ENCODE results near the gene EPS15. TPM values are rescaled to one million over a fixed set of nuclear protein-coding genes. Genes with fewer than 3 reads are reported as not detected.

Gene EPS15
- total RNA-seq, 2 donors from 2014 or later = 54.2 to 65.4 TPM

DNA sequence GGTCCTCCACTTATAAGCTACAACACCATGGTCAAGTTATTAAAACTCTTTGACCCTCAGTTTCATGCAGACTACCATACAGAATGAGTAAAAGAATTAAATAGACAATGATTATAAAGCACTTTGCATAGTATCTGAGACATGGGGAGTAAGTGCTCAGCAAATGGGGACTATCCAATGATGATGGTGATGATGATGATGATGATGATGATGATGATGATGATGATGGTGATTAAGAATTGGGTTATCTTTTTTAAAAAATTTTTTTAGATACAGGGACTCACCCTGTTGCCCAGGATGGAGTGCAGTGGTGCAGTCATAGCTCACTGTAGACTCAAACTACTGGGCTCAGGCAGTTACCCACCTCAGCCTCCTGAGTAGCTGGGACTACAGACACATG lies 8.1 kb upstream of the EPS15 start:
- Mint-ChIP-seq H3K27ac (no peak overlapping the region), H3K4me3 (no peak overlapping the region), H3K4me1 (no peaks in the 10 kb centered on the region), H3K9me3 (no peaks in the 10 kb centered on the region), H3K27me3 (no peaks in the 10 kb centered on the region), H3K36me3 (ENCODE audit: low read depth) (no peaks in the 10 kb centered on the region)
- ATAC-seq (replicated peaks) = no peak

DNA sequence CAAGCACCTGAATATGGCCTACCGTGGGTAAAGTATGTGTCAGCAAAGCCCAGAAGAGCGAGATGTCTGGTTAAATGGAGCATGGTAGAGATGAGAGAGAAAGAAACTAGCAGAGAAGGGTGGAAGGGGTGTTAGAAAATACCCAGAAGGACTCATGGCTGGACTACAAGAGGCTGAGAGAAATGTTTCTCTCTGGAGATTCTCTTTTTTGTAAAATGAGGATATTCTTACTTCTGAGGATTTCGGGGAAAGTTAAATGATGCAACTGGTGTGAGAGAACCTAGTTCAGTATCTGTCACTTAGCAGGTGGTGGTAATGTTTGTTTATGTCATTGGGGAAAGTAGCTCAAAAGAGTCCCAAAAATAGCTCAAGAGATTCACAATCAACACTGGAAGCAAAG lies 7.2 kb upstream of the EPS15 start:
- Mint-ChIP-seq H3K4me1 (no peaks in the 10 kb centered on the region), H3K9me3 (no peaks in the 10 kb centered on the region), H3K27me3 (no peaks in the 10 kb centered on the region), H3K27ac (no peak overlapping the region), H3K4me3 (no peak overlapping the region), H3K36me3 (ENCODE audit: low read depth) (no peaks in the 10 kb centered on the region)
- ATAC-seq (replicated peaks) = no peak

DNA sequence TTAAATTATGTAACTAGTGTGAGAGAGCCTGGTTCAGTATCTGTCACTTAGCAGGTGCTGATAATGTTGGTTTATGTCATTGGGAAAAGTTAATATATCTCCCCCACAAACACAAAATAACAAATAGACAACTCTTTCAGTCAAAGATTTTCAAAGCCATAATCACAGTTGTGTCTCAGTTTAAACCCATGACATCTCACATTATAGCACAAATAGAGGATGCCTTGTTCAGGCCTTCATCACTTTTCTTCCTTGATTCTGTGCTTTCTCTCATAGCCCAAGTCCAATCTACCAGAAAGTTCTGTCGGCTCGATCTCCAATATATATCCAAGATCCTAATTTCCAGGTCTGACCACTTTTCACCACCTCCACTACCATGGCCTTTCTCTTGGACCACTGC lies 6.2 kb upstream of the EPS15 start:
- Mint-ChIP-seq H3K36me3 (ENCODE audit: low read depth) (no peaks in the 10 kb centered on the region), H3K4me1 (peaks cover 8% of the 10 kb centered on the region), H3K9me3 (no peaks in the 10 kb centered on the region), H3K27ac (no peak overlapping the region), H3K4me3 (no peak overlapping the region), H3K27me3 (no peaks in the 10 kb centered on the region)
- no peak for ATAC-seq (replicated peaks)

DNA sequence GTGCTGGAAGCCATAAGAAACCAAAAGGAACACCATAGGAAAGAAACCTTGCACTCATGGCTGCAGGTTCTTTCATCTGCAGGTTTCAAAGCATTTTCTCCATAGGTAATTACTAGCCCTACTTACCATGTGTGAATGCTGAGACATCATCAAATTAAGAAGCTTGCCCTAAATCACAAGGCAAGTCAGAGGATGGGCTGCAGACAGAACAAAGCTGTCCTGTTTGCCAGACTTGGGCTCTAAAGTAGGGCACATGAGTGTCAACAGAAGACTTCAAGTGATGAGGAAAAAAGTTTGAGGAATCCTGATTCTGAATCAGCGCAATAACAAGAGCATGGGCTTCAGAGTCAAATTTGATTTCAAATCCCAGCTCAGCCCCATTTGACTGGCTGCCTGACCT lies 5.8 kb upstream of the EPS15 start:
- Mint-ChIP-seq H3K4me1 (peaks cover 13% of the 10 kb centered on the region), H3K36me3 (ENCODE audit: low read depth) (no peaks in the 10 kb centered on the region), H3K4me3 (no peak overlapping the region), H3K27ac (no peak overlapping the region), H3K9me3 (no peaks in the 10 kb centered on the region), H3K27me3 (no peaks in the 10 kb centered on the region)
- ATAC-seq (replicated peaks) = no peak

DNA sequence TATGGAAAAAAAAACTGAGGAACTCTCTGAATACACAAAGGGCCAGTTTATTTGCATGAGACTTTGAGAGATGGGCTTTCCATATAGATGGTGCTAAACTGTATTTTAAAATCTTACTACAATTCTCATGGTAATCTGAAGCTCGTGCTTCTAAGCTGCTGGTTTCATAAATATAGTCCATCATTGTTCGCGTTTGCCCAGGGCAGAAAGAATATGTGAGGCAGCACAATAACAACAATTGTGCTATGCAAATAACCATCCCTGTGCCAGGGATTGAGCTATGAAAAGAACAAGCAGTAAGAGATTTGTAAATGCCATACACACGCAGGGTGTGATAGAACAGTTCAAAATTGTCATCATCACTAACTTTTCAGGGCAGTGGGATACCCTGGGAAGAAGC lies 4.9 kb upstream of the EPS15 start:
- no peak for ATAC-seq (replicated peaks)
- Mint-ChIP-seq H3K9me3 (no peaks in the 10 kb centered on the region), H3K27ac (no peak overlapping the region), H3K4me3 (no peak overlapping the region), H3K36me3 (ENCODE audit: low read depth) (no peaks in the 10 kb centered on the region), H3K4me1 (peaks cover 15% of the 10 kb centered on the region), H3K27me3 (no peaks in the 10 kb centered on the region)

DNA sequence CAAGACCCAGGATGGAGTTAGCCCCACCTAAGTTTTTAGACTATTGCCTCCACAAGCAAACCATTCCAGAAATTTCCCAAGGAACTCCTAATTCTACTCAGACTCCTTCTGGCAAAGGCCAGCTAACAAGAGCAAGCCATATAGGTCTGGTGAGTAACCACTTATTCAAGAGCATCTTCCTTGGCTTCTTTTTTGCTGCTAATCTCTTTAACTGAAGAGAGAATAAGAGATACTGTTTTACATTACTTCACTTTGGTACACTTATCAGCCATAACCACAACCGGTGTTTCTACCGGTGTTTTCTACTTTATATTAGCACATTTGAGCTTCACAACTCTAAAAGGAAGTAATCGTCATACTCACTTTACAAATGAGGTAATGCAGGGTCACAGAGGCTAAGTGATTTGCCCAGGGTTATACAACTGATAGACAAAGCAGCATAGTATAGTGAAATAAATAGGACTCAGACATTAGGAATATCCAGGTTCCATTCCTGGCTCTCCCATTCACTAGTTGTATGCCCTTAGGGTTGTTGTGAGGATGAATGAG lies 1.7 kb upstream of the EPS15 start:
- H3K36me3 Mint-ChIP-seq (ENCODE audit: low read depth) = peaks cover 15% of the 10 kb centered on the region
- peak overlapping the region; percentile 3 for H3K27ac Mint-ChIP-seq
- H3K4me3 Mint-ChIP-seq = peak overlapping the region; percentile 50

DNA sequence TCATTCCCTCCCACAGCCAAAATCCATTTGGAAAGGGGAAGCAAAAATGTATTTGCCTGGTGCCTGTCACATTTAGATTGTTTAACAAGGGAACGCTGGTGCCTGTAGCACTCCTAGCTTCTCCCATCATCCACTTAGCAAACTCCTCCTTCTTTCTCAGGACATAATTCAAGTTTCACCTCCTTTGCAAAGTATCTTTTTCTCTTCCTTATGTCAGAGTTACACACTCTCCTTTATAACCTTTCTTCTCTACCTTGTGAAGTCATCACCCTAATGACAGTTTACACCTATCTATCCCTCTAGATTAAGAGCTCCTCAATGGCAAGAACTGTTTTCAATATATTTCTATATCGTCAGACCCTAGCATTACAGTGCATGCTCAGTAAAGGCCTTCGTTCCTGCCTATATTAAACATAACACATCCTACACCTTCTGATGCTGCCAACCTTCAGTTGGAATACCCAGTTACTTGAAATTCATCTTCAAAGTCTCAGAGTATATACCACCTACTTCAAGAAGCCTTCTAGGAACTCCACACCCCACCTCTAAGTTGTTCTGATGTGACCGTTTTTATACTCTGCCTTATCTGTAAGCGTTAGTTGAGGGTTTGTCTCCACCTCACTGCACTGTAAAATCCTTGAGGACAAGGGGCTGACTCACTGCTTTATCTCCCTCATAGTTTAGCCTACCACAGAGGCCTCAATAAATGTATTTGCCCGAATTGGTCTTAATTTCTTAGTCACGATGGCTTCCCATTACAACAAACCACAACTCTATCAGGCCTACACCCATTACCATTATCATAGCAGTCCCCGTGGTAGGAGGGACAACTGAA lies 1.0 kb upstream of the EPS15 start:
- Mint-ChIP-seq H3K9me3 (no peaks in the 10 kb centered on the region), H3K4me3 (peak overlapping the region; percentile 50), H3K27ac (peak overlapping the region; percentile 3), H3K4me1 (peaks cover 36% of the 10 kb centered on the region), H3K27me3 (no peaks in the 10 kb centered on the region), H3K36me3 (ENCODE audit: low read depth) (peaks cover 15% of the 10 kb centered on the region)
- ATAC-seq (replicated peaks) = no peak

More for the DNA sequence above, 1.7 kb upstream of the EPS15 start:
- H3K4me1 Mint-ChIP-seq = peaks cover 31% of the 10 kb centered on the region
- no peaks in the 10 kb centered on the region for H3K27me3 Mint-ChIP-seq
- no peak for ATAC-seq (replicated peaks)
- H3K9me3 Mint-ChIP-seq = no peaks in the 10 kb centered on the region

DNA sequence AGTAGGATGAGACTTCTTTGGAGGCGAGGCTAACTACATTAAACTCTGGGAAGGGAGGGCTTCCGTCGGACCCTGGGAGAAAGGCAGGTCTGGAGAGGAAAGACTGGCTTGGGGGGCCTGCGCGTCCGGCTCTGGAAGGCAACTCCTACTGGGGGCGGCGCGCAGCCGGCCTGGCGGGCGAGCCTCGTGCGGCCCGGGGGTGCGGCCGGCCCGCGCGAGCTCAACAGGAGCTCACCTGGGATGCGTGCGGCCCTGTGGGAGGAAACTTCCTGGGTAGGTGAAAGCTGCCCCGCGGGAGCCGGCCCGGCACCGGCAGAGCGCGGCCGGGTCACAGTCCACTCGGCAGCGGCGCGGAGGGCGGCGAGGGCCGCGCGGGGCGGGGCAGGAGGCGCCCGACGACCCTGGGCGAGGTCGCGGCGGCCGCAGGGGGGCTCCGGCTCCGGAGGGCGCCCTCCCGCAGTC lies 449 bp downstream of the EPS15 start:
- Mint-ChIP-seq H3K4me1 (peaks cover 36% of the 10 kb centered on the region), H3K27me3 (no peaks in the 10 kb centered on the region), H3K4me3 (peak overlapping the region; percentile 96), H3K9me3 (no peaks in the 10 kb centered on the region), H3K27ac (peak overlapping the region; percentile 94), H3K36me3 (ENCODE audit: low read depth) (peaks cover 15% of the 10 kb centered on the region)
- peak; percentile 66 for ATAC-seq (replicated peaks)

DNA sequence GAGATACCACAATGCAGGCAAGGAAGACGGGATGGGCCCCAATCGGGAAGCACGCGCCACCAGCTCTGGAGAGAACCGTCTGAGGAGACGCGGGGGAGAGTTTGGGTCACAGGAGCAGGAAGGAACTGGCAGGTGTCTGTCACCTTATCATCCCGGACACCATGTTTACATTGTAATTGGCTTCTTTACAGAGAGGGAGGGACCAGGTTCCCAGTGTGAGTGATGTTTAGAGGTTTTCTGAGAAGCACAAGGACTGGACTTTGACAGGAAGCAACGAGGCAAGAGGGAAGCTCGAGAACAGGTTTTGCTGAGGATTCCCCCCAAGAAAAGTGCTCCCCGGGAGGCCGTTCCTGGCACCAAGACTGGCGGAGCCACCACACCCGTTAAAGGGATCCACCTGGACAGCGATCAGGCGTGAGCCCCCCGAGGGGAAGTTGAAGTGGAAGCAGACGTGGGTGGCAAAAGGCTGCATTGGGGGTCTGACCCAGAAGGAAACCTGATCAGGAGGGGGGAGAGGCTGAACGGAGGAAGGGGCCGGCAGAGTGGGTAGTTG lies 957 bp downstream of the EPS15 start:
- no peaks in the 10 kb centered on the region for H3K27me3 Mint-ChIP-seq
- H3K27ac Mint-ChIP-seq = peak overlapping the region; percentile 94
- no peaks in the 10 kb centered on the region for H3K9me3 Mint-ChIP-seq
- peak; percentile 66 for ATAC-seq (replicated peaks)
- H3K36me3 Mint-ChIP-seq (ENCODE audit: low read depth) = peaks cover 15% of the 10 kb centered on the region
- H3K4me1 Mint-ChIP-seq = peaks cover 37% of the 10 kb centered on the region
- H3K4me3 Mint-ChIP-seq = peak overlapping the region; percentile 96

DNA sequence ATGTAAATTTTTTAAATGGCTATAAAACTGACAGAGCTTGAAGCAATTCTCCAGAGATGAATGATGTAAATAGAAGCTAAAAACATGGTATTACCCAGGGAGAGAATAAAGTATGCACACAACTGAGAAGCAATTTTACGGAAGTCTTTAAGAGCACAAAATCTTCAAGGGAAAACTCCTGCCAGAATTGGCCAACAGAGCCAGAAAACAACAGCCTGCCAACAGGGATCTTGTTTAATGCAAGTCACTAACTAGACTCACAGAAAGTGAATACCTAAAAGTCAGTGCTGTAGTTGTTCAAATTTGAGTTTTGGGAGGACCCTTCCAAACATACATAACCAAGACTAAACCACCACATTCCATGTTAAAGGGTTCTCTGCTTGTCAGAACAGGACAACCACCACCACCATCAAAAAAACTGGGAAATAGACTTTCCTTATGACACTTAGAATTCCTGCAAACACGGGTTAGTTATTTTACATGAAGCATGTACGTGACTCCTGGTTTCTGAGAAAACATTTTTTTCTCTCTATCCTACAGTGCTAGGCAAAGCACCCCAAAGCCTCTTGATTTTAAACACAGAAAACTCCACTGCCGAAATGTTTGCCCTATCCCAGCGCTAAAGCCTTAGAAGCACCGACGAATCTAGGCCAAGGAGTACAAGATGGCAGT lies 1.6 kb downstream of the EPS15 start:
- no peak for ATAC-seq (replicated peaks)
- Mint-ChIP-seq H3K4me1 (peaks cover 41% of the 10 kb centered on the region), H3K27ac (peak overlapping the region; percentile 94), H3K4me3 (peak overlapping the region; percentile 96), H3K9me3 (no peaks in the 10 kb centered on the region), H3K36me3 (ENCODE audit: low read depth) (peaks cover 15% of the 10 kb centered on the region), H3K27me3 (no peaks in the 10 kb centered on the region)

DNA sequence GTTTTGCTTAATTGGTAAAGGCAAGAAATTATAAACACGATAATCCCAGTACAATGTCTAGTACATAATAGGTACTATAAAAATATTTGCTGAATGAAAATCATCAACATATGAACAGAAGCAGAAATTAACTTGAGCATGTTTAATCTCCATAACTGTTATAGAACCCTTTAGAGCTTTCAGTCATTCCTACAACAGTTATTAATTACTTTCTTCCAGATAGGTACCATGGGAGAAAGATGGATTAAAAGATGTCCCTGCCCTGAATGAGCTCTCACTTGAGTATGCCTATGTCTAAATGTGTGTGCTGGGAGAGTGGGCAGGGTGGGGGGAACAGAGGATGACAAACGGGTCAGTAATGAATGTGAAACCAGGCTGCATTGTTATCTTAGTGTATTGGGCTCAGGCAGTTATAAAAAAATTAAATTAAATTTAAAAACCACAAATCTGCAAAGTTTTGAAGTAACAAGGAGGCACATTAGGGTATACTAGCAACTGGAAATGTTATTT lies 2.4 kb downstream of the EPS15 start:
- Mint-ChIP-seq H3K27me3 (no peaks in the 10 kb centered on the region), H3K4me1 (peaks cover 42% of the 10 kb centered on the region), H3K9me3 (no peaks in the 10 kb centered on the region), H3K27ac (peak overlapping the region; percentile 94), H3K36me3 (ENCODE audit: low read depth) (peaks cover 15% of the 10 kb centered on the region), H3K4me3 (peak overlapping the region; percentile 96)
- ATAC-seq (replicated peaks) = no peak

DNA sequence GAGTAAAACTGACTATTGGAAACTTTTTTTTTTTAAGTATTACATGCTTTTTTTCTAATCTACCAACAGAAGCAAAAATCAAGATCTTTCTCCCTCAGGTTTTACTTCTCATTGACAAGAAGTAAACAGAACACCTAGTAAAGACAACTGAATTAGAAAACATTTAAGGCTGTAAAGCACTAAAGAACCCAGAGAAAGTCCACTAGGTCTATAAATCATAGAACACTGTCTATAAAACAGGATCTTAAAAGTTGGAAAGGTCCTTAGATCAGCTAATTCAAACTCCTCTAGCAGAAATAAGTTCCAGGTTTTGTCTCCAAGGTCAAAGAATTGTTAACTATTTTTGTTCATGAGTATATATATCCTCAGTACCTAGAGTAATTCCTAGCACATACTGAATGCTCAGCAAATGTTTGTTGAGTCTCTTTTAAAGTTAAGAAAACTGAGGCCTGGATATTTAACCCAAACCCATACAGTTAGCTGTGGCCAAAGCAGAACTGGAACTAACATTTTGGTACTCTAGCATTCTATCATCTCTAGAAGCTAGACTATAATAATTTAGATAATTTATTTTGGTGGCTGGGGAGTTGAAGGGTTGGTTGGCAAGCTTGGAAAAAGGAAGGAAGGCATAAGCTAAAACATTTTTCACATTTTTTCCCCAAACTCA lies 3.0 kb downstream of the EPS15 start:
- Mint-ChIP-seq H3K36me3 (ENCODE audit: low read depth) (peaks cover 15% of the 10 kb centered on the region), H3K4me3 (peak overlapping the region; percentile 96), H3K27me3 (no peaks in the 10 kb centered on the region), H3K4me1 (peaks cover 46% of the 10 kb centered on the region), H3K27ac (peak overlapping the region; percentile 94), H3K9me3 (no peaks in the 10 kb centered on the region)
- no peak for ATAC-seq (replicated peaks)

DNA sequence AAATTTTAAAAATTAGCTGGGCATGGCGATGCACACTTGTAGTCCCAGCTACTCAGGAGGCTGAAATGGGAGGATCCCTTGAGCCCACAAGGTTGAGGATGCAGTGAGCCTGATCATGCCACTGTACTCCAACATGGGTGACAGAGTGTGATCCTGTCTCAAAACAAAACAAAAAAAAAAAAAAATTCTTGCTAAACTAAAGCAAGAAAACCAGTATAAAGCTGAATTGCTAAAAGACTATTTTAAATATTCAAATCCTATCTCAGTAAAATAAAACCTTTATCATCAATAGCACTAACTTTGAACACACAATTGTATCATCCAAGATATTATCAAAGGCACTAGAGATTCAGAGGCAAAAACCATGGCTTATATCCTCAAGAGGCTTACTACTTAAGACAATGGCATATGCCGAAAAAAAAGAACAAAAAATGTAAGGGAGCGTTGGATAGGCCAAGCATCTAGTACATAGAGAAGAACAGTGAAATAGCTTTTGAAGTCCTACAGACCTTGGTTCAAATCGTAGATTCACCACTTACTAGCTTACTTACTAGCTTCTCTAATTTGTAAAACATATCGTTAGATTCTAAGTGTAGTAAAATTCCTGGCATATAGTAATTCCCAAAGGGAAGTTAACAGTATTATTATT lies 3.6 kb downstream of the EPS15 start:
- Mint-ChIP-seq H3K9me3 (no peaks in the 10 kb centered on the region), H3K4me1 (peaks cover 41% of the 10 kb centered on the region), H3K36me3 (ENCODE audit: low read depth) (peaks cover 15% of the 10 kb centered on the region), H3K4me3 (peak overlapping the region; percentile 96), H3K27ac (peak overlapping the region; percentile 94), H3K27me3 (no peaks in the 10 kb centered on the region)
- ATAC-seq (replicated peaks) = no peak

DNA sequence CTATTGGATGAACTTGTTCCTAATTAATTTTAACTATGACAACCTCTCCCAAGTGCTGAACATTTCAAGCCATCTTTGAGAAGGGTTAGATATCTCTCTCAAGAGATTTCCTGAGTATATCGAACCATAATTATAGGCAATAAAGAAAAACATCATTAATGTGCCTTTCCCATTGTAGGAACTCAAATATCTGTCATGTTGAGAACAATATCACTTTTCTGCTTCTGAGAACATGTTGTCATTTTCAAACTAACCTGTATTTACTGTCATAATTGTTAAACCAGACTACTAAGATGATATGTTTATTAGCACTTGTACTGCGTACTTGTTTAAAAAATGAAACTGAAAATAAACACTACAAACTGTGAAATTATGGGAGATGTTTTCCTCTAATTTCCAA lies 4.3 kb downstream of the EPS15 start:
- Mint-ChIP-seq H3K27me3 (no peaks in the 10 kb centered on the region), H3K27ac (peak overlapping the region; percentile 94), H3K4me1 (peaks cover 41% of the 10 kb centered on the region), H3K36me3 (ENCODE audit: low read depth) (peaks cover 15% of the 10 kb centered on the region), H3K9me3 (no peaks in the 10 kb centered on the region), H3K4me3 (peak overlapping the region; percentile 96)
- ATAC-seq (replicated peaks) = no peak

Data from activated T-helper 17 cell treated with anti-CD3 and anti-CD28 coated beads, Interleukin-2, amount 50 U/mL, for 72 hours (primary cell).